ENCODE measurements around the gene OLIG2.

DNA sequence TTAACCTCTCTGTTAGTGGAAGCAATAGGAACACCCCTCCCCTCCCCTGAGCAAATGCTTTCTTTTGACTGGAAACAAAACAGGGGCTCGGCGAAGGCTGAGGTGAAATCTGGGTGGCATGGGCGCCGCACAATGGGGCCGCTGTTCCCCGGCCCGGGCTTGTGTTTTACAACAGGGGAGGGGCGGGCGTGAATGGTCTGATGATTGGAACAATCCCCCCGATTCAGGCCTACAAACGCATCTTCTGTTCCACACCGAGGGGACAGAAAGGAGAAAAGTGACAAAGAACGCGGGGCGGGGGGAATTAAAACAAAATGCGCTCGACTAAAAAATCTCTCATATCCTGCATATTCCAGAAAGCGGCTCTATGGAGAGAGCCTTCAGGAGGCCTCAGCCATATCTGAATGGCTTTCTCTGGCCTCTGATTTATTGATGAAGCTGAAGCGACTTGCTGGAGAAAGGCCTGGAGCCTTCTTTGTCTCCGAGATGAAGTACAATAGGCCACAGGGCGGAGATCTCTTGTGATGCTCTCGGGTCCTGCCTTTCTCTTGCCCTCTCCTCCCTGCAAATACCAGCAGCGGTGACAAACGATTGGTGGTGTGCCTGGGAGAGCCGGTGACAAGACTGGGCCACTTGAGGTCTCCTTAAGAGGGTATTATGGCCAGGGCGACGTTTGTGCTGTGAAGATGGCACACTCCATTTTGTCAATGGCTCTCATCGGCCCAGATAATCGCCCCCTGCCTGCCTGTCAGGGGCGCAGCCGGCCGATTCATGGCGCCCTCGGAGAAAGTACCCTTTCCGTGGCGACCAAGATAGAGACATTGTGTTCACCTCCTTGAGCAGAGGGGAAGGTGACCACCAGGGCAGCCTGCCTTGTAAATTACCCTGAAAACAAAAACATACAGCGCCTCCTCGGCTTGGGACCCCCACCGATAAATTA, 47.1 kb upstream of the OLIG2 start:
- TF ChIP-seq, protein P1, sequence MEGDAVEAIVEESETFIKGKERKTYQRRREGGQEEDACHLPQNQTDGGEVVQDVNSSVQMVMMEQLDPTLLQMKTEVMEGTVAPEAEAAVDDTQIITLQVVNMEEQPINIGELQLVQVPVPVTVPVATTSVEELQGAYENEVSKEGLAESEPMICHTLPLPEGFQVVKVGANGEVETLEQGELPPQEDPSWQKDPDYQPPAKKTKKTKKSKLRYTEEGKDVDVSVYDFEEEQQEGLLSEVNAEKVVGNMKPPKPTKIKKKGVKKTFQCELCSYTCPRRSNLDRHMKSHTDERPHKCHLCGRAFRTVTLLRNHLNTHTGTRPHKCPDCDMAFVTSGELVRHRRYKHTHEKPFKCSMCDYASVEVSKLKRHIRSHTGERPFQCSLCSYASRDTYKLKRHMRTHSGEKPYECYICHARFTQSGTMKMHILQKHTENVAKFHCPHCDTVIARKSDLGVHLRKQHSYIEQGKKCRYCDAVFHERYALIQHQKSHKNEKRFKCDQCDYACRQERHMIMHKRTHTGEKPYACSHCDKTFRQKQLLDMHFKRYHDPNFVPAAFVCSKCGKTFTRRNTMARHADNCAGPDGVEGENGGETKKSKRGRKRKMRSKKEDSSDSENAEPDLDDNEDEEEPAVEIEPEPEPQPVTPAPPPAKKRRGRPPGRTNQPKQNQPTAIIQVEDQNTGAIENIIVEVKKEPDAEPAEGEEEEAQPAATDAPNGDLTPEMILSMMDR (IDR thresholded peaks at IDR 0.05): no peak
- TF ChIP-seq POLR2A (IDR thresholded peaks at IDR 0.05): no peak
